K562 (cell line): ENCODE data around the gene SELENOO. TPM values are rescaled to one million over a fixed set of nuclear protein-coding genes. Genes with fewer than 3 reads are reported as not detected.
A peak's percentile ranks its signal among the peaks of the same experiment; 100 is the strongest.

Source experiments
- BRCA1 ChIP-seq, 2 experiments: fragments of 450-650 bp in 1 of 2; sonication (generic) in 1 of 2; formaldehyde crosslinking in 1 of 2; IDR thresholded peaks; 2 replicates each; pipeline versions ENCODE4 v1.5.0 to v1.6.1; 2017 to 2020; ENCODE audit warnings: mild to moderate bottlenecking in 1 of 2, missing genetic modification reagents in 1 of 2
- EP400 ChIP-seq: fragments of 450-650 bp; IDR thresholded peaks from 2 replicates; pipeline ENCODE4 v1.6.1; 2017; ENCODE audit warnings: antibody characterized with exemption, mild to moderate bottlenecking, moderate library complexity
- FOS ChIP-seq: IDR thresholded peaks from 3 replicates; pipeline ENCODE4 v1.6.1; 2011; ENCODE audit not compliant: insufficient read length; ENCODE audit errors: extremely low read depth
- GTF2F1 ChIP-seq: IDR thresholded peaks from 2 replicates; pipeline ENCODE4 v1.6.1; 2011; ENCODE audit warnings: low read depth, low read length, improper control_type of control experiment
- HCFC1 ChIP-seq: IDR thresholded peaks from 2 replicates; pipeline ENCODE4 v1.6.1; 2012; ENCODE audit warnings: low read depth, low read length, improper control_type of control experiment
- HMBOX1 ChIP-seq: sonication (generic); IDR thresholded peaks from 2 replicates; pipeline ENCODE4 v1.6.1; 2016
- KLF6 ChIP-seq: fragments of 250-450 bp; sonication (Bioruptor Pico); IDR thresholded peaks from 2 replicates; pipeline ENCODE4 v1.4.0; 2020; ENCODE audit warnings: mild to moderate bottlenecking, moderate library complexity, borderline replicate concordance
- MBD1 ChIP-seq: fragments of 250-450 bp; sonication (Bioruptor Pico); IDR thresholded peaks from 2 replicates; pipeline ENCODE4 v1.8.0; 2022; ENCODE audit warnings: inconsistent platforms
- NEUROD1 ChIP-seq: fragments of 150-350 bp; IDR thresholded peaks from 2 replicates; pipeline ENCODE4 v1.6.1; 2014; ENCODE audit warnings: borderline replicate concordance, low read length, low read depth; ENCODE audit not compliant: partially characterized antibody
- NUFIP1 ChIP-seq: fragments of 450-650 bp; IDR thresholded peaks from 2 replicates; pipeline ENCODE4 v1.6.1; 2018; ENCODE audit not compliant: partially characterized antibody
- TOE1 ChIP-seq, 2 experiments: fragments of 450-650 bp in 1 of 2; sonication (generic) in 1 of 2; formaldehyde crosslinking in 1 of 2; IDR thresholded peaks; 2 replicates each; pipeline versions ENCODE4 v1.7.1 to v1.8.0; 2016 to 2022; ENCODE audit warnings: borderline replicate concordance in 2 of 2, mild to moderate bottlenecking in 2 of 2, antibody characterized with exemption in 1 of 2, inconsistent platforms in 1 of 2, low read depth in 1 of 2, missing genetic modification reagents in 1 of 2, moderate library complexity in 1 of 2
- ZNF408 ChIP-seq: fragments of 250-450 bp; sonication (Bioruptor Pico); IDR thresholded peaks from 2 replicates; pipeline ENCODE4 v1.4.0; 2020; ENCODE audit warnings: low read depth, mild to moderate bottlenecking, moderate library complexity
- polyA plus RNA-seq, 8 experiments: library from polyadenylated mRNA; depleted of rRNA in 4 of 8; stranded (reverse) in 5 of 8; unstranded in 3 of 8; fragments of >200 nt; fragmentation: Nextera tagmentation in 2 of 8; fragmentation: Illumina TruSeq in 1 of 8; extraction: Ambion mirVana in 2 of 8; extraction: Trizol in 1 of 8; gene quantifications; 2 replicates each; pipeline versions ENCODE4 v1.2.1 to v1.2.3, GENCODE V29; 2011 to 2014; ENCODE audit warnings: inconsistent platforms in 1 of 8, missing spikeins in 1 of 8
- total RNA-seq, 7 experiments: library from RNA; depleted of rRNA in 6 of 7; stranded (reverse); fragments of >200 nt in 6 of 7; fragmentation: Illumina TruSeq in 2 of 7; extraction: Trizol in 2 of 7; gene quantifications; 2 replicates each; pipeline versions ENCODE4 v1.2.1 to v1.2.3, GENCODE V29; 2011 to 2021; ENCODE audit warnings: low replicate concordance in 1 of 7
- TF ChIP-seq, protein P1 (sequence below): fragments of 250-450 bp; sonication (Bioruptor Pico); IDR thresholded peaks from 2 replicates; pipeline ENCODE4 v1.5.0; 2021; ENCODE audit warnings: mild to moderate bottlenecking, moderate library complexity
- TF ChIP-seq, protein P2 (sequence below): fragments of 200-800 bp; sonication (Bioruptor generic); IDR thresholded peaks from 2 replicates; pipeline ENCODE4 v1.6.1; 2016; ENCODE audit warnings: missing genetic modification characterization, missing compliant biosample characterization

SELENOO gene
- total and polyA plus RNA-seq, 9 of the 15 experiments (the other 6 are each of a cell fraction or from before 2014, with no cell fraction given), result 0.37 to 24.9 (median 8.3) TPM

- TF ChIP-seq NUFIP1 (no peak), KLF6 (CRISPR knock-in tag) (no peak), TOE1 (IDR thresholded peaks at IDR 0.05; ENCODE audit: borderline replicate concordance) (0 out of 2 replicates have a peak, but pooled peaks have one; percentile 48), TOE1 (CRISPR knock-in tag; IDR thresholded peaks at IDR 0.05; ENCODE audit: borderline replicate concordance, low read depth) (no peak), GTF2F1 (no peak), HCFC1 (peak; percentile 83), EP400 (no peak), FOS (no peak), HMBOX1 (no peak), ZNF408 (CRISPR knock-in tag) (no peak), MBD1 (no peak), NEUROD1 (peak; percentile 32), BRCA1 (IDR thresholded peaks at IDR 0.05) (no peak), BRCA1 (CRISPR knock-in tag; IDR thresholded peaks at IDR 0.05) (no peak)
- TF ChIP-seq, protein P1, sequence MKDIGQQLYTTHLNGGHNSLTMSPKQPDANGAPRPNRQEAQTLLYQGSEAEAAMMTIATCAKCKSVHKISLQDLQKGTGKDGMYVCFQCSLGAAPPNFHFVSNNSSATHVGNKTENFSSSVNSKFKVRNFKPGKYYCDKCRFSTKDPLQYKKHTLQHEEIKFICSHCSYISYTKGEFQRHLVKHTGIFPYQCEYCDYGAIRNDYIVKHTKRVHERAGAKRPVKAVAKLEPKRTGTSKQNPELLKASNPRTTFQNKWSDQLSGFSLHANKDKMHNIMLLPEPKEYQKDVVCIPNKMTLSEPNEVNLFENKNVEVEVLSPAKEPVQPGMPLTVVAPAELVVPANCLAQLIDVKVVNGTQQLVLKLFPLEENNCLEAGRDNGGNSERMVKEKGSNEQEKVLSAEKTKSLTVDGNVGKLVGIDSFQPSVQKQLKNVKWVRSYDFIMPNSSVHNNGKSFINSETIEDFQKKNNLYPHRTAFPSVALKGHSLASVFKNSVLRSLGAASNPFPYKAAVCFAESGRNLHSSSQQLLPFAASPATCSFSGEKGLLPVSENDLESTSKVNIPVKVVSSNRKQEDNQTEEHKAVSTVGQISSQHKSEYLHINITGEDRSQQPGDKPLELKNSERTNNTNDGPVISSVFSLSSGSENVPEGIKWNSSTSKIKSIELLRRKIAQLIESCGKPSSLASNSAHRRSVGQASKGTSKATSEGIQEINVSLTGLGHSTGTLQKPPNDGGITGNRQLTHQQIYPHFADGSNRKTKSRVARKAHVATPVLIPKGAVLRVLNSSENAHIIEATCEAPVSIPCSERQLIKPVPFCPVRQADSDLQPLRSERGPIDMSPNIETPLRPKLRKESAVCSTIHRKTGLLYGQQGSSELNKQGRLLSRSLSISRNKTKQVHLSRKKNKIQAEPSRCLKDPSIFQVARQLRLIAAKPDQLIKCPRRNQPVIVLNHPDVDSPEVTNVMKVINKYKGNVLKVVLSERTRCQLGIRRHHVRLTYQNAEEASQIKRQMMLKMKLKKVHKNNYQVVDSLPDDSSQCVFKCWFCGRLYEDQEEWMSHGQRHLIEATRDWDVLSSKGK (CRISPR knock-in tag), result no peak
- TF ChIP-seq, protein P2, sequence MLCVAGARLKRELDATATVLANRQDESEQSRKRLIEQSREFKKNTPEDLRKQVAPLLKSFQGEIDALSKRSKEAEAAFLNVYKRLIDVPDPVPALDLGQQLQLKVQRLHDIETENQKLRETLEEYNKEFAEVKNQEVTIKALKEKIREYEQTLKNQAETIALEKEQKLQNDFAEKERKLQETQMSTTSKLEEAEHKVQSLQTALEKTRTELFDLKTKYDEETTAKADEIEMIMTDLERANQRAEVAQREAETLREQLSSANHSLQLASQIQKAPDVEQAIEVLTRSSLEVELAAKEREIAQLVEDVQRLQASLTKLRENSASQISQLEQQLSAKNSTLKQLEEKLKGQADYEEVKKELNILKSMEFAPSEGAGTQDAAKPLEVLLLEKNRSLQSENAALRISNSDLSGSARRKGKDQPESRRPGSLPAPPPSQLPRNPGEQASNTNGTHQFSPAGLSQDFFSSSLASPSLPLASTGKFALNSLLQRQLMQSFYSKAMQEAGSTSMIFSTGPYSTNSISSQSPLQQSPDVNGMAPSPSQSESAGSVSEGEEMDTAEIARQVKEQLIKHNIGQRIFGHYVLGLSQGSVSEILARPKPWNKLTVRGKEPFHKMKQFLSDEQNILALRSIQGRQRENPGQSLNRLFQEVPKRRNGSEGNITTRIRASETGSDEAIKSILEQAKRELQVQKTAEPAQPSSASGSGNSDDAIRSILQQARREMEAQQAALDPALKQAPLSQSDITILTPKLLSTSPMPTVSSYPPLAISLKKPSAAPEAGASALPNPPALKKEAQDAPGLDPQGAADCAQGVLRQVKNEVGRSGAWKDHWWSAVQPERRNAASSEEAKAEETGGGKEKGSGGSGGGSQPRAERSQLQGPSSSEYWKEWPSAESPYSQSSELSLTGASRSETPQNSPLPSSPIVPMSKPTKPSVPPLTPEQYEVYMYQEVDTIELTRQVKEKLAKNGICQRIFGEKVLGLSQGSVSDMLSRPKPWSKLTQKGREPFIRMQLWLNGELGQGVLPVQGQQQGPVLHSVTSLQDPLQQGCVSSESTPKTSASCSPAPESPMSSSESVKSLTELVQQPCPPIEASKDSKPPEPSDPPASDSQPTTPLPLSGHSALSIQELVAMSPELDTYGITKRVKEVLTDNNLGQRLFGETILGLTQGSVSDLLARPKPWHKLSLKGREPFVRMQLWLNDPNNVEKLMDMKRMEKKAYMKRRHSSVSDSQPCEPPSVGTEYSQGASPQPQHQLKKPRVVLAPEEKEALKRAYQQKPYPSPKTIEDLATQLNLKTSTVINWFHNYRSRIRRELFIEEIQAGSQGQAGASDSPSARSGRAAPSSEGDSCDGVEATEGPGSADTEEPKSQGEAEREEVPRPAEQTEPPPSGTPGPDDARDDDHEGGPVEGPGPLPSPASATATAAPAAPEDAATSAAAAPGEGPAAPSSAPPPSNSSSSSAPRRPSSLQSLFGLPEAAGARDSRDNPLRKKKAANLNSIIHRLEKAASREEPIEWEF (CRISPR knock-in tag), result no peak
These were observed 15.3 kb upstream of the SELENOO start, which contains the start of gene TRABD (continued) for GRCh38 chr22:50185375-50186087.
